ENCODE measurements around the gene ADAM8.

Gene ADAM8

GRCh38 chr10:133303206-133303605 lies 26.5 kb upstream of the ADAM8 start:
- Histone ChIP-seq H3K36me3 (ENCODE audit: control insufficient read depth, insufficient read depth, low read length) (peaks cover 22% of the 10 kb centered on the region), H3K27me3 (ENCODE audit: control insufficient read depth, insufficient read depth, low read length) (no peaks in the 10 kb centered on the region), H3K27ac (ENCODE audit: low read depth, low read length) (no peak overlapping the region), H3K4me3 (ENCODE audit: low read length) (no peak overlapping the region), H3K4me1 (ENCODE audit: control insufficient read depth, insufficient read depth, low read length) (peaks cover 6% of the 10 kb centered on the region), H3K9ac (ENCODE audit: low read length) (no peak overlapping the region)

GRCh38 chr10:133302230-133302629 lies 25.6 kb upstream of the ADAM8 start:
- no peaks in the 10 kb centered on the region for H3K4me1 ChIP-seq (ENCODE audit: control insufficient read depth, insufficient read depth, low read length)
- H3K27ac ChIP-seq (ENCODE audit: low read depth, low read length) = no peak overlapping the region
- no peak overlapping the region for H3K9ac ChIP-seq (ENCODE audit: low read length)
- peaks cover 26% of the 10 kb centered on the region for H3K36me3 ChIP-seq (ENCODE audit: control insufficient read depth, insufficient read depth, low read length)
- no peak overlapping the region for H3K4me3 ChIP-seq (ENCODE audit: low read length)
- no peaks in the 10 kb centered on the region for H3K27me3 ChIP-seq (ENCODE audit: control insufficient read depth, insufficient read depth, low read length)

GRCh38 chr10:133299738-133300137 lies 23.1 kb upstream of the ADAM8 start:
- H3K27ac ChIP-seq (ENCODE audit: low read depth, low read length) = no peak overlapping the region
- H3K27me3 ChIP-seq (ENCODE audit: control insufficient read depth, insufficient read depth, low read length) = no peaks in the 10 kb centered on the region
- H3K4me1 ChIP-seq (ENCODE audit: control insufficient read depth, insufficient read depth, low read length) = no peaks in the 10 kb centered on the region
- H3K4me3 ChIP-seq (ENCODE audit: low read length) = no peak overlapping the region
- peaks cover 39% of the 10 kb centered on the region for H3K36me3 ChIP-seq (ENCODE audit: control insufficient read depth, insufficient read depth, low read length)
- no peak overlapping the region for H3K9ac ChIP-seq (ENCODE audit: low read length)

- Histone ChIP-seq H3K27ac (ENCODE audit: low read depth, low read length) (no peak overlapping the region), H3K4me3 (ENCODE audit: low read length) (no peak overlapping the region), H3K36me3 (ENCODE audit: control insufficient read depth, insufficient read depth, low read length) (peaks cover 41% of the 10 kb centered on the region), H3K9ac (ENCODE audit: low read length) (no peak overlapping the region), H3K4me1 (ENCODE audit: control insufficient read depth, insufficient read depth, low read length) (no peaks in the 10 kb centered on the region), H3K27me3 (ENCODE audit: control insufficient read depth, insufficient read depth, low read length) (no peaks in the 10 kb centered on the region)
These were observed 22.6 kb upstream of the ADAM8 start for GRCh38 chr10:133299224-133299623.

GRCh38 chr10:133298466-133298865 lies 21.8 kb upstream of the ADAM8 start:
- H3K9ac ChIP-seq (ENCODE audit: low read length) = no peak overlapping the region
- H3K36me3 ChIP-seq (ENCODE audit: control insufficient read depth, insufficient read depth, low read length) = peaks cover 48% of the 10 kb centered on the region
- no peaks in the 10 kb centered on the region for H3K4me1 ChIP-seq (ENCODE audit: control insufficient read depth, insufficient read depth, low read length)
- H3K27me3 ChIP-seq (ENCODE audit: control insufficient read depth, insufficient read depth, low read length) = no peaks in the 10 kb centered on the region
- H3K27ac ChIP-seq (ENCODE audit: low read depth, low read length) = no peak overlapping the region
- H3K4me3 ChIP-seq (ENCODE audit: low read length) = no peak overlapping the region

- H3K36me3 ChIP-seq (ENCODE audit: control insufficient read depth, insufficient read depth, low read length) = peaks cover 54% of the 10 kb centered on the region
- no peaks in the 10 kb centered on the region for H3K27me3 ChIP-seq (ENCODE audit: control insufficient read depth, insufficient read depth, low read length)
- no peak overlapping the region for H3K9ac ChIP-seq (ENCODE audit: low read length)
- H3K27ac ChIP-seq (ENCODE audit: low read depth, low read length) = no peak overlapping the region
- H3K4me1 ChIP-seq (ENCODE audit: control insufficient read depth, insufficient read depth, low read length) = no peaks in the 10 kb centered on the region
- H3K4me3 ChIP-seq (ENCODE audit: low read length) = no peak overlapping the region
These were observed 20.8 kb upstream of the ADAM8 start for GRCh38 chr10:133297504-133297903.

GRCh38 chr10:133295426-133296320 lies 19.0 kb upstream of the ADAM8 start:
- Histone ChIP-seq H3K4me3 (ENCODE audit: low read length) (no peak overlapping the region), H3K4me1 (ENCODE audit: control insufficient read depth, insufficient read depth, low read length) (no peaks in the 10 kb centered on the region), H3K27me3 (ENCODE audit: control insufficient read depth, insufficient read depth, low read length) (no peaks in the 10 kb centered on the region), H3K27ac (ENCODE audit: low read depth, low read length) (no peak overlapping the region), H3K9ac (ENCODE audit: low read length) (no peak overlapping the region), H3K36me3 (ENCODE audit: control insufficient read depth, insufficient read depth, low read length) (peaks cover 52% of the 10 kb centered on the region)

GRCh38 chr10:133294189-133294588 lies 17.5 kb upstream of the ADAM8 start:
- no peak overlapping the region for H3K9ac ChIP-seq (ENCODE audit: low read length)
- H3K27me3 ChIP-seq (ENCODE audit: control insufficient read depth, insufficient read depth, low read length) = no peaks in the 10 kb centered on the region
- H3K27ac ChIP-seq (ENCODE audit: low read depth, low read length) = no peak overlapping the region

GRCh38 chr10:133293810-133294119 lies 17.1 kb upstream of the ADAM8 start:
- Histone ChIP-seq H3K9ac (ENCODE audit: low read length) (no peak overlapping the region), H3K36me3 (ENCODE audit: control insufficient read depth, insufficient read depth, low read length) (peaks cover 56% of the 10 kb centered on the region), H3K27ac (ENCODE audit: low read depth, low read length) (no peak overlapping the region), H3K4me1 (ENCODE audit: control insufficient read depth, insufficient read depth, low read length) (no peaks in the 10 kb centered on the region), H3K27me3 (ENCODE audit: control insufficient read depth, insufficient read depth, low read length) (no peaks in the 10 kb centered on the region), H3K4me3 (ENCODE audit: low read length) (no peak overlapping the region)

More at GRCh38 chr10:133294189-133294588, 17.5 kb upstream of the ADAM8 start:
- Histone ChIP-seq H3K4me3 (ENCODE audit: low read length) (no peak overlapping the region), H3K4me1 (ENCODE audit: control insufficient read depth, insufficient read depth, low read length) (no peaks in the 10 kb centered on the region), H3K36me3 (ENCODE audit: control insufficient read depth, insufficient read depth, low read length) (peaks cover 56% of the 10 kb centered on the region)

- Histone ChIP-seq H3K9ac (ENCODE audit: low read length) (no peak overlapping the region), H3K27me3 (ENCODE audit: control insufficient read depth, insufficient read depth, low read length) (no peaks in the 10 kb centered on the region), H3K36me3 (ENCODE audit: control insufficient read depth, insufficient read depth, low read length) (peaks cover 56% of the 10 kb centered on the region), H3K4me1 (ENCODE audit: control insufficient read depth, insufficient read depth, low read length) (no peaks in the 10 kb centered on the region), H3K27ac (ENCODE audit: low read depth, low read length) (no peak overlapping the region), H3K4me3 (ENCODE audit: low read length) (no peak overlapping the region)
These were observed 16.5 kb upstream of the ADAM8 start for GRCh38 chr10:133292919-133293809.

- Histone ChIP-seq H3K4me1 (ENCODE audit: control insufficient read depth, insufficient read depth, low read length) (no peaks in the 10 kb centered on the region), H3K9ac (ENCODE audit: low read length) (no peak overlapping the region), H3K27ac (ENCODE audit: low read depth, low read length) (no peak overlapping the region), H3K36me3 (ENCODE audit: control insufficient read depth, insufficient read depth, low read length) (peaks cover 57% of the 10 kb centered on the region), H3K27me3 (ENCODE audit: control insufficient read depth, insufficient read depth, low read length) (no peaks in the 10 kb centered on the region), H3K4me3 (ENCODE audit: low read length) (no peak overlapping the region)
These were observed 13.1 kb upstream of the ADAM8 start for GRCh38 chr10:133289761-133290160.

GRCh38 chr10:133287832-133288500 lies 11.3 kb upstream of the ADAM8 start:
- H3K27me3 ChIP-seq (ENCODE audit: control insufficient read depth, insufficient read depth, low read length) = no peaks in the 10 kb centered on the region
- no peak overlapping the region for H3K9ac ChIP-seq (ENCODE audit: low read length)
- H3K27ac ChIP-seq (ENCODE audit: low read depth, low read length) = no peak overlapping the region
- H3K4me1 ChIP-seq (ENCODE audit: control insufficient read depth, insufficient read depth, low read length) = no peaks in the 10 kb centered on the region
- H3K36me3 ChIP-seq (ENCODE audit: control insufficient read depth, insufficient read depth, low read length) = peaks cover 56% of the 10 kb centered on the region
- H3K4me3 ChIP-seq (ENCODE audit: low read length) = no peak overlapping the region
